Measurements from ENCODE around the gene PCDH19. TPM values are rescaled to one million over a fixed set of nuclear protein-coding genes. Genes with fewer than 3 reads are reported as not detected.

The PCDH19 gene
- total RNA-seq, 1 experiment from 2014 or later = 0.08 TPM

DNA sequence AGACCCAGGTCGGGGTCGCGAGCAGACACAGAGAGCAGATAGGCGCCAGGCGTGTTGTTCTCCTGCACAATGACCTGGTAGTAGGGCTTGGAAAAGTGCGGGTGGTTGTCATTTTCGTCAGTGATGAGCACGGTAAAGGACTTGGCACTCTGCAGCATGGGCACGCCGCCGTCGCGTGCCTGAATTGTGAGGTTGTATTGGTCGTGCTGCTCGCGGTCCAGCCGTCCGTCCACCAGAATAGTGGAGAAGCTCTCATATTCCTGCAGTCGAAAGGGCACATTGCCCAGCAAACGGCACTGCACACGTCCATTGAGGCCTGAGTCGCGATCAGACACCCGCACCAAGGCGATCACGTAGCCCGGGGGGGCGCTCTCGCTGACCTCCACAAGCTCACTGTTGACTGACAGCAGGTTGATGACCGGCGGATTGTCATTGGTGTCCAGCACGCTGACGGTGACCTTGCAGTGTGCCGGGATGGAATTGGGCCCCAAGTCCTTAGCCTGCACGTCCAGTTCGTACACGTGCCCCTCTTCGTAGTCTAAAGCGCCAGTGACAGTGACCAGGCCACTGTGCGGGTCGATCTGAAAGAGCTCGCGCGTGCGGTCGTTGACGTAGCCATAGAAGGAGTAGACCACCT is 2.8 kb downstream of the PCDH19 start:
- intact Hi-C loops (cut with micrococcal nuclease; ENCODE audit: unreplicated experiment) (no loop called here), in situ Hi-C loops (cut with HindIII; ENCODE audit: low pct_unique_long_range_greater_than_20kb, low sequenced_read_pairs) (no loop called here)
- ATAC-seq = no peak
- H3K27me3 ChIP-seq (ENCODE audit: control insufficient read depth, insufficient read depth, low read length) = peaks cover 8% of the 10 kb centered on the region; the same call in 1 of the 2 replicates
- POLR2A ChIA-PET = no interaction called here
- no peaks in the 10 kb centered on the region for H3K36me3 ChIP-seq (ENCODE audit: control insufficient read depth, insufficient read depth, low read length)
- BruUV-seq (replicated peaks) = no TSS peak
- TF ChIP-seq, protein P1, sequence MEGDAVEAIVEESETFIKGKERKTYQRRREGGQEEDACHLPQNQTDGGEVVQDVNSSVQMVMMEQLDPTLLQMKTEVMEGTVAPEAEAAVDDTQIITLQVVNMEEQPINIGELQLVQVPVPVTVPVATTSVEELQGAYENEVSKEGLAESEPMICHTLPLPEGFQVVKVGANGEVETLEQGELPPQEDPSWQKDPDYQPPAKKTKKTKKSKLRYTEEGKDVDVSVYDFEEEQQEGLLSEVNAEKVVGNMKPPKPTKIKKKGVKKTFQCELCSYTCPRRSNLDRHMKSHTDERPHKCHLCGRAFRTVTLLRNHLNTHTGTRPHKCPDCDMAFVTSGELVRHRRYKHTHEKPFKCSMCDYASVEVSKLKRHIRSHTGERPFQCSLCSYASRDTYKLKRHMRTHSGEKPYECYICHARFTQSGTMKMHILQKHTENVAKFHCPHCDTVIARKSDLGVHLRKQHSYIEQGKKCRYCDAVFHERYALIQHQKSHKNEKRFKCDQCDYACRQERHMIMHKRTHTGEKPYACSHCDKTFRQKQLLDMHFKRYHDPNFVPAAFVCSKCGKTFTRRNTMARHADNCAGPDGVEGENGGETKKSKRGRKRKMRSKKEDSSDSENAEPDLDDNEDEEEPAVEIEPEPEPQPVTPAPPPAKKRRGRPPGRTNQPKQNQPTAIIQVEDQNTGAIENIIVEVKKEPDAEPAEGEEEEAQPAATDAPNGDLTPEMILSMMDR (IDR thresholded peaks at IDR 0.05) = no peak
- TF ChIP-seq, protein P2, sequence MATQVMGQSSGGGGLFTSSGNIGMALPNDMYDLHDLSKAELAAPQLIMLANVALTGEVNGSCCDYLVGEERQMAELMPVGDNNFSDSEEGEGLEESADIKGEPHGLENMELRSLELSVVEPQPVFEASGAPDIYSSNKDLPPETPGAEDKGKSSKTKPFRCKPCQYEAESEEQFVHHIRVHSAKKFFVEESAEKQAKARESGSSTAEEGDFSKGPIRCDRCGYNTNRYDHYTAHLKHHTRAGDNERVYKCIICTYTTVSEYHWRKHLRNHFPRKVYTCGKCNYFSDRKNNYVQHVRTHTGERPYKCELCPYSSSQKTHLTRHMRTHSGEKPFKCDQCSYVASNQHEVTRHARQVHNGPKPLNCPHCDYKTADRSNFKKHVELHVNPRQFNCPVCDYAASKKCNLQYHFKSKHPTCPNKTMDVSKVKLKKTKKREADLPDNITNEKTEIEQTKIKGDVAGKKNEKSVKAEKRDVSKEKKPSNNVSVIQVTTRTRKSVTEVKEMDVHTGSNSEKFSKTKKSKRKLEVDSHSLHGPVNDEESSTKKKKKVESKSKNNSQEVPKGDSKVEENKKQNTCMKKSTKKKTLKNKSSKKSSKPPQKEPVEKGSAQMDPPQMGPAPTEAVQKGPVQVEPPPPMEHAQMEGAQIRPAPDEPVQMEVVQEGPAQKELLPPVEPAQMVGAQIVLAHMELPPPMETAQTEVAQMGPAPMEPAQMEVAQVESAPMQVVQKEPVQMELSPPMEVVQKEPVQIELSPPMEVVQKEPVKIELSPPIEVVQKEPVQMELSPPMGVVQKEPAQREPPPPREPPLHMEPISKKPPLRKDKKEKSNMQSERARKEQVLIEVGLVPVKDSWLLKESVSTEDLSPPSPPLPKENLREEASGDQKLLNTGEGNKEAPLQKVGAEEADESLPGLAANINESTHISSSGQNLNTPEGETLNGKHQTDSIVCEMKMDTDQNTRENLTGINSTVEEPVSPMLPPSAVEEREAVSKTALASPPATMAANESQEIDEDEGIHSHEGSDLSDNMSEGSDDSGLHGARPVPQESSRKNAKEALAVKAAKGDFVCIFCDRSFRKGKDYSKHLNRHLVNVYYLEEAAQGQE (IDR thresholded peaks at IDR 0.05; ENCODE audit: insufficient read depth in 1 of 2, low read depth in 2 of 2, low read length in 1 of 2) = no peak
- no peak for TF ChIP-seq SIN3A (IDR thresholded peaks at IDR 0.05; ENCODE audit: borderline replicate concordance, insufficient read depth, low read depth, low read length)
- no peak for TF ChIP-seq TCF7L2 (IDR thresholded peaks at IDR 0.05; ENCODE audit: low read depth, low read length)
- no peak for DNase-seq (ENCODE audit: low read depth, low spot score)
- no peak overlapping the region for H3K4me3 ChIP-seq (ENCODE audit: low read depth in 2 of 2, low read length in 2 of 2)
- no peaks in the 10 kb centered on the region for H3K4me1 ChIP-seq (ENCODE audit: control insufficient read depth, insufficient read depth, low read length)
- no peaks in the 10 kb centered on the region for H3K9me3 ChIP-seq (ENCODE audit: control insufficient read depth, insufficient read depth, low read depth, low read length)
- CTCF ChIA-PET = no interaction called here
- H3K27ac ChIP-seq (ENCODE audit: low read length) = no peak overlapping the region

DNA sequence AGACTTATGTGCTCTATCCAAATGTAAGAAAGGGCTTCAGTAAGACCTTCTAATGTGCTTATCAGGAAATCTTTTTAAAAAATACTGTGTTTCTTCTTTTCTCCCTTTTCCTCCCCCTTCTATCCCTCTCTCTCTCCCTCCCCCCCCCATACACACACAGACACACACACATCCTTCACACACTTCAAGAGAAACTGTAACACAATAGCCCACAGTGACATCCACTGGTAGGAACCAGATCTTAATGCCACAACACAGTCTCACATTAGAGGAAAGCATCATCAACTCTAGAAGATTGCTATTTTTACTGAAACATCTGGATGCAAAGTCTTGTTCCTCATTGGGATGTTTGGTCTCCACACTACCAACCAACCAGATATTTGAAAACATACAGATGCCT is 4.6 kb downstream of the PCDH19 start:
- TF ChIP-seq POLR2AphosphoS5 (IDR thresholded peaks at IDR 0.05; ENCODE audit: low read depth, low read length) = no peak
- TF ChIP-seq, protein P2 (IDR thresholded peaks at IDR 0.05; ENCODE audit: insufficient read depth in 1 of 2, low read depth in 2 of 2, low read length in 1 of 2) = no peak
- no peak for TF ChIP-seq SIN3A (IDR thresholded peaks at IDR 0.05; ENCODE audit: borderline replicate concordance, insufficient read depth, low read depth, low read length)
- no peak for TF ChIP-seq TCF7L2 (IDR thresholded peaks at IDR 0.05; ENCODE audit: low read depth, low read length)
- TF ChIP-seq, protein P1 (IDR thresholded peaks at IDR 0.05) = no peak
- no TSS peak for BruUV-seq (replicated peaks)
- ATAC-seq (no peak), DNase-seq (ENCODE audit: low read depth, low spot score) (no peak)
- no peak overlapping the region for H3K4me3 ChIP-seq (ENCODE audit: low read depth in 2 of 2, low read length in 2 of 2)
- no peaks in the 10 kb centered on the region for H3K4me1 ChIP-seq (ENCODE audit: control insufficient read depth, insufficient read depth, low read length)
- no peaks in the 10 kb centered on the region for H3K9me3 ChIP-seq (ENCODE audit: control insufficient read depth, insufficient read depth, low read depth, low read length)
- peaks cover 3% of the 10 kb centered on the region; the same call in 1 of the 2 replicates for H3K27me3 ChIP-seq (ENCODE audit: control insufficient read depth, insufficient read depth, low read length)
- intact Hi-C loops (cut with micrococcal nuclease; ENCODE audit: unreplicated experiment) (no loop called here), in situ Hi-C loops (cut with HindIII; ENCODE audit: low pct_unique_long_range_greater_than_20kb, low sequenced_read_pairs) (no loop called here)
- ChIA-PET POLR2A (no interaction called here), CTCF (no interaction called here)
- H3K36me3 ChIP-seq (ENCODE audit: control insufficient read depth, insufficient read depth, low read length) = no peaks in the 10 kb centered on the region
- H3K27ac ChIP-seq (ENCODE audit: low read length) = no peak overlapping the region

All from Panc1 (cell line).